Epidermal melanocyte (primary cell): Measurements from ENCODE around the gene GPR78.

Experiments used
- DNase-seq: peaks from one replicate; pipeline ENCODE4 v3.0.0; 2011; ENCODE audit warnings: low spot score; ENCODE audit not compliant: insufficient read length

GPR78 gene

DNA sequence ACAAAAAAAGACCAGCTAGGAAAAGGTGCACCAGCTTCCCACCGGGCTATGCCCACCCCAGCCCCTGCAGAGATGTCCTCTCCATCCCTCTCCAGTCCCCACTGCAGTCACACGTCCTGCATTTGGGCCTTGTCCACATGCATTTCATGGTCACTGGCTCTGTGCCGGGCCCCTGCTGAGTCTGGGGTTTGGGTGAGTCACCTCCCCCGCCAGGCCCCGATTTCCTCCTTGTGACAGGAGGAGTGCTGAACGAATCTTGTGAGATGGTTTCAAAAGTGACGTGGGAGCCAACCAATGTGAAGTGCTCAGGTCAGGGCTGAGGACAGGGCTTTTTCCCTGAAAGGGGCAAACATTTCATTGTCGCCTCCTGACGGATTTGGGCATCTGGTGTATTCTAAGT lies 19.5 kb downstream of the GPR78 start:
- DNase-seq, result peak; percentile 37

DNA sequence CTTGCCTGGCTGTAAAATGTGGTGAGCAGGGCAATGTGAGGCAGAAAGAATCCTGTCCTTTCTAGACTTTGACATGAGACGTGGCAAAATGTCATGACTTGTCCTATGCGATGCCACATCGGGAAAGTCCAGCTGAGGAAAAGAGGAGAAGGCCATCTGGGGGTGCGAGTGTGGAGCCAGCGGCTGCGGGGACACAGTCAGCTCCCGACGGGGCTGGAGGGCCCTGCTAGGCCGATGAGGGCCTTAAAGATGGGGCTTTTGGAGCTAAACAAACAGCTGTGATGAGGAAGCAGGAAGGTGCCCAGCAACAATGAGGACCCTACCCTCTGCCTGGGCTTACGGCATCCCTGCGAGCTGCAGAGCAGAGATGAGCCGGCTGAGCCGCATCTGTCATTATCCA lies 20.1 kb downstream of the GPR78 start:
- DNase-seq, result no peak

DNA sequence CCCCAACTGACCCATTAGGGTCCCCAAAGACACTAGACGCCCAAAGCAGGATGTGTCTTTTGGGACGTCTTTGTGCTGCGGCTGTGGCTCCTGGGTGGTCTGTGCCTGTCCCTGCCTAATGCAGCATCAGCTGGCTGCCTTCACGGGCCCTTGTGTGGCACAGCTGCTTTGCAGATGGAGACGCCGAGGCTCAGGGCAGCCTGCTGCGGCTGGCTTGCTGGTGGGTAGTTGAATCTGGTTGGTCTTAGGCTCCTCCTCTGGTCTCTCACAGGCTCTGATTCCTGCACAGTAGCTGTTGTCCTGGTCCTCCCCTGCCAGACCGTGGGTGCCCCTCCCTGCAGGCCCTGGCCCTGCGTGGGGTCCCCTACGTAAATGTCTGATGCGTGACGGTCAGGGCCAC lies 20.5 kb downstream of the GPR78 start:
- no peak for DNase-seq

DNA sequence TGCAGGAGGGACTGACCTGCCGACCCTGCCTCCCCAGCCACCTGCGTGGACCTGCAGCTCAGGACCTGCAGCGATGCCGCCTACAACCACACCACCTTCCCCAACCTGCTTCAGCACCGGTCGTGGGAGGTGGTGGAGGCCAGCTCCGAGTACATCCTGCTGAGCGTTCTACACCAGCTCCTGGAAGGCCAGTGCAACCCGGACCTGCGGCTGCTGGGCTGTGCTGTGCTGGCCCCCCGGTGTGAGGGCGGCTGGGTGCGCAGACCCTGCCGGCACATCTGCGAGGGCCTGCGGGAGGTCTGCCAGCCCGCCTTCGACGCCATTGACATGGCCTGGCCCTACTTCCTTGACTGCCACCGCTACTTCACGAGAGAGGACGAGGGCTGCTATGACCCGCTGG lies 20.9 kb downstream of the GPR78 start:
- DNase-seq, result no peak

DNA sequence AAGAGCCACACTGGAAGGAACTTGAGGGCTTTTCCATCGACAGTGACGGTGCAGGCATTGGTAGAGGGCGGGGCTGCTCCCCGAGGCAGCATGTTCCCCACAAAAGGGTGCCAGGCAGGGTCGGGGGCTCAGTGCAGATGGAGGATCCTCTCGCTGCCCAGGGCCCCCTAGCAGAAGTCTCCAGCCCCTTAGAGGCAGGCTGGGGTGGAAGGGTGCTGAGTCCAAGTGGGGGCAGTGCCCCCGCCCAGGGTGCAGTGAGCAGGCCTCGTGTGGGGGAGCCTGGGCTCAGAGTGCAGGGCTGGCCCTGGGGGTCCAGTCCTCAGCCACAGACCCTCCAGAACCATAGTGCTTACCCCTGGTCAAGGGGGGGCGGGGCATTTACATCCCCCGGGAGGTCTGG lies 21.4 kb downstream of the GPR78 start:
- DNase-seq, result no peak

DNA sequence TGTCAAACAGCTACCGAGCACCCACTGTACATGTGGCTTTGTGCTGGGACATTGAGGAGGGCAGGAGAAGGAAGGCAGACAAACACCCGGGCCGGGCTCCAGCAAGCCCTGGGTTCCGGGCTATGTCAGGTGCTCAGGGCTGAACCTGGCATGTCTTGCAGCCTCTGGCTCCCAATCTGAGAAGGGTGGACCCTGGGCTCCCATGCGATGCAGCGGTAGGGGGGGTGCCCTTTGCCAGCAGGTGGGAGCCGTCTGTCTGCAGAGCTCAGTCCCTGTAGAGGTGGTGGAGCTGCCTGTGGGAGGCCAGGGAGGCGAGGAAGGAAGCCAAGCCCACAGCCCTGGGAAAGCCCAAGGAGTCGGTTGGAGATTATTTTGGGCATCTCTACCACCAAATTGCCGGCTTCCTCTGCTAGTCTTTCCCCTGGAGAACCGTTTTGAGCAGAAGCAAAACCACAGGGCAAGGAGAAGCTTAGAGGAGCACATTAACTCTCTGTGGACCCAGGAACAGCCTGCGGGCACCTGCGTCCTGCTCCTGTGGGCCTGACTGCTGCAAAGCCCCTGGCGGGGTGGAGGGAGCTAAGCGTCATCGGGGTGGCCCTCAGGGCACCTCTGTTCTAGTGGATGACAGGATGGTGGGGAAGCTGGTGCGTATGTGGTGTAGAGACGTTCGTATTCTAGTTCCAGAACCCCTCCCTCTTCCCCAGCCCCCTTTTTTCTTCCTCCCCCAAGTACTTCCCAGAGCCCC lies 22.7 kb downstream of the GPR78 start:
- DNase-seq, result no peak

DNA sequence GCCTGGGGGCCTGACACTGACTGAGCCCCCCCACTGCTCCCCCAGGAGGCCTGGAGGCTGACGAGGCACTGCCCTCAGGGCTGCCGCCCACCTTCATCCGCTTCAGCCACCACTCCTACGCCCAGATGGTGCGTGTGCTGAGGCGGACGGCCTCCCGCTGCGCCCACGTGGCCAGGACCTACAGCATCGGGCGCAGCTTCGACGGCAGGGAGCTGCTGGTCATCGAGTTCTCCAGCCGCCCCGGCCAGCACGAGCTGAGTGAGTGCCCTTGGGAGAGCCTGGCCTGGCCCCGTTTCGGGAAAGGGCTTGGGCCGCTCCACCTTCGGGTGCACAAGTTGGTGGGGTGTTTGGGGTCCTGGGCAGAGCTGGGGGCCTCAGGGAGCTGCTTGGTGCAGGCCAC lies 23.7 kb downstream of the GPR78 start:
- no peak for DNase-seq

DNA sequence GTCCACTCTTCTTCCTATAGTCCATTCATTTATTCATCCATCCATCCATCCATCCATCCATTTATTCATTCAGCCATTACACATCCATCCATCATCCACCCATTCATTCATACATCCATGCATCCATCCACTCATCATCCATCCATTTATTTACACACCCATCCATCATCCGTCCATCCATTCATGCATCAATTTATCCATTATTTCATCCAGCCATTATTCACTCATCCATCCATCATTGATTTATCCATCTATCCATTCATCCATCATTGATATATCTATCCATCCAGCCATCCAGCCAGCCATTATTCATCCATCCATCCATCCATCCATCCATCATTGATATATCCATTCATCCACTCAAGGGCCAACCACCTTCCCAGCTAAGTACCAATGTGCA lies 25.1 kb downstream of the GPR78 start:
- no peak for DNase-seq

DNA sequence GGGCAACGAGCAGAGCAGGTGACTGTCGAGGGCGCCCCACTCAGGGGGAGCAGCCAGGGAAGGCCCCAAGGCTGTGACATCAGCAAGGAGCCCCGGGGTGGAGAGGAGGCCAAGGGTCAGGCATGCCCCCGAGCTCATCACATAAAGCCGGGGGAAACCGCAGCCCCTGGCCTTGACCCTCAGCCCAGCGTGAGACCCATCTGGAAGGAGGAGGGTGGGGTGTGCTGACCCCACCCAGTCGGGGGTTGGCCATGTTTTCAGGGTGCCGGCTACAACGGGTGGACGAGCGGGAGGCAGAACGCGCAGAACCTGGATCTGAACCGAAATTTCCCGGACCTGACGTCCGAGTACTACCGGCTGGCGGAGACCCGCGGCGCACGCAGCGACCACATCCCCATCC lies 26.3 kb downstream of the GPR78 start:
- no peak for DNase-seq

DNA sequence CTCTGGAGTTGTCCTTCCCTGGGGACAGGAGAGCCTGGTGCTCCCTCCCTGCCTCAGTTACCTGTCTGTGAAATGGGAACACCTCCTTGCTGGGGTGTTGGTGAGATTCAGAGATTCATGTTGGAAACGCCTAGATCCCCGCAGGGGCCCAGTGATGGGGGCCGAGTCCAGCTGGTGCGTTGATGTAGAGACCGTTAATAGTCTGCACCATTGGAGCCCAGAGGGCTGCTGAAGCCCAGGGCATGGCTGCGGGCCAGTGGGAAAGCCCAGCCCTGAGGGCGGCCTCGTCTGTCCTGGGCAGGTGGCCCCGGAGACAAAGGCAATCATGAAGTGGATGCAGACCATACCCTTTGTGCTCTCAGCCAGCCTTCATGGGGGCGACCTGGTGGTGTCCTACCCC lies 26.8 kb downstream of the GPR78 start:
- no peak for DNase-seq

DNA sequence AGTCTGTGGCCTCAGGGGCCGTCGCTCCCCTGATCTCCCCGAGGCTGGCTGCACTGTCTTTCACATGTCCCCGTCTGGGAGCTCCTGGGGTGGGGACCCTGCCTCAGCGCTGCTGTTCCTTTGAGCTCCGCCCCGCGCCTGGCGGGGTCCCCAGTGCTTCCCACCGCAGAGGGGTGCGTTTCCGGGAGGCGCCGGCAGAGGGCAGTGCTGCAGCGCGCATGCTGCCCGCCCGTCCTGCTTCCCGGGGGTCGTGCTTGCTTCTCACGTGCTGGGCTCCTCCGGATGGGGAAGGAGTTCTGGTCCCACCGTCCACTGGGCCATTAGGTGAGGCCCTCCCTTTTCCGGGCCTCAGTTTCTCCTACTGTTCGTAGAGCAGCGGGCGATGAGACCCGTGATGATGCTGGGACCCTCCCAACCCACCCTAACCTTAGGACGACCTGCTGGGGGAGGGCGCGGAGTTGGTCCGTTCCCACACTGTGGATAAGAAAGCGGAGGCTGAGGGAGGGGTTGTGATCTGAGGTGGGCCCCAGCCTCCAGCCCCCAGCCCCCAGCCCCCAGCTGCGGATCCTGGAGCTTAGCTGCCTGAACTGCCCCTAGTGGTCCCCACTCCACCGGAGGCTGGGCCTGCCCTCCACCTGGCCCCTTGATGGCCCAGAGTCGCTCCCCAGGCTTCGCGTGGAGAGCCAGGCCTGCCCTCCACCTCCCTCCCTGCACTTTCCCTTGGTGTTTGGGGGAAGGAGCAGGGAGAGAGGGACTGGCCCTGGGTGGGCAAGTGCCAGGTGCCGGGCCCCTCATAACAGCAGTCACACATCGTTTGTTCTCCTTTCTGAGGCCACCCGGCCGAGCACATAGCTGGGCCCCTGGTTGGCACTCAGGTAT lies 27.6 kb downstream of the GPR78 start:
- peak; percentile 50 for DNase-seq

DNA sequence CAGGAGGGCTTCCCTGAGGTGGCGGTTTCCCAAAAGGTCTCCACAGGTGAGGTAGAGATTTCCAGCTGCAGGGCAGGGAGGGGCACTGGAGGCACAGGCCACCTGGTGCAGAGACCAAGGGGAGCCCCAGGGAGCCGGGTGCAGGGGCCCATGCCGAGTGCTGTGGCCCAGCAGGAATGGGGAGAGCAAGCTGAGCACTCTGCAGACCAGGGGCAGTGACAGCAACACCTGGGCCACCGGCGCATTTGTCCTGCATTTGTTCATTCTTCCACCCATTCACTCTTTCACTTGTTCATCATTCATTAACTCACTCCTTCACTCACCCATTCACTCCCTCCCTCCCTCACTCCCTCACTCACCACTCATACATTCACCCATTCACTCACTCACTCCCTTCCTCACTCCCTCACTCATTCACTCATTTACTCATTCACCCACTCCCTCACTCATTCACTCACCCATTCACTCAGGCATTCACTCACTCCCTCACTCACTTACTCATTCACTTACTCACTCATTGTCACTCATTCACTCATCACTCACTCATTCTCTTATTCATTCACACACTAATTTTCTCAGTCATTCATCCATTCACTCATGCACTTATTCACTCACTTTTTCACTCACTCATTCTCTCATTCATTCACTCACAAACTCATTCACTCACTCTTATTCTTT lies 28.7 kb downstream of the GPR78 start:
- no peak for DNase-seq

DNA sequence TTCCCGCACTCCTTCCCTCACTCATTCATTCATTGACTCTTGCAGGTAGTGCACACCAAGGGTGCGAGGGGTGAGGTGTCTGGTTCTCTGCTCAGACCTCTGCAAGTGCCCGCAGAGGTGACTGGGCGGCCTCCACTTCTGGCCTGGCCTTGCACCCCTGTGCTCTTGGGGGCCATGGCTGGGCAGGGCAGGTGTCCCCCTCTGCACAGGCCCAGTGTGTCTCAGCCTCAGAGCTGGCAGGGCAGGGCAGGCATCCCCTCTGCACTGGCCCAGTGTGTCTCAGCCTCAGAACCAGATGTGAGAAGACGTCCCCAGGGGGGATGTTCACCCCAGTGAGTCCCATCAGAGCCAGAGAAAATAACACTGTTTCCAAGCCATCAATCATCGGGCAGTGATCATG lies 29.2 kb downstream of the GPR78 start:
- DNase-seq, result no peak

DNA sequence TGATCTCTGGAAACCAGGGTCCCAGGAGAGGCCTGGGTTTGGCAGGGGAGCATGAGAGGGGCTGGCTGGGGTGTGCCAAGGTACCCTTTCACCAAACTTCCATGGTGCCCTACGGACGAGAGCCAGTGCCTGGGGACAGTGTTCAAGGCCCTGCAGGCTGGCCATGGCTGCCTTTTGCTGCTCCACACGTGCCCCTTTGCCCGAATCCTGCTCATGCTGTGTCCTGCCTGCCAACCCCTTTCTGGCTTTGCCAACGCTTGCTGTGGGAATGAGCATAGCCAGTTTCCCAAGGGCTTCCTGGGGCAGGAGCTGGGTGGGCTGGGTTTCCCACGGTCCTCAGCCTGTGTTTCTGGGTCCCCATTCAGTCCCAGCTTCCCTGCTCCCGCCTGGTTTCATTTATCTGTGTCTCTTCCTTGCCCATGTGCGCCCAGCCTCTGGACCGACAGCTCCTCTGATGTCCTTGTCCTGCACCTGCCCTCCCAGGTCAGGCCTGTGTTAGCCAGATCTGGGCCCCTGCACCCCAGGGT lies 29.7 kb downstream of the GPR78 start:
- no peak for DNase-seq

DNA sequence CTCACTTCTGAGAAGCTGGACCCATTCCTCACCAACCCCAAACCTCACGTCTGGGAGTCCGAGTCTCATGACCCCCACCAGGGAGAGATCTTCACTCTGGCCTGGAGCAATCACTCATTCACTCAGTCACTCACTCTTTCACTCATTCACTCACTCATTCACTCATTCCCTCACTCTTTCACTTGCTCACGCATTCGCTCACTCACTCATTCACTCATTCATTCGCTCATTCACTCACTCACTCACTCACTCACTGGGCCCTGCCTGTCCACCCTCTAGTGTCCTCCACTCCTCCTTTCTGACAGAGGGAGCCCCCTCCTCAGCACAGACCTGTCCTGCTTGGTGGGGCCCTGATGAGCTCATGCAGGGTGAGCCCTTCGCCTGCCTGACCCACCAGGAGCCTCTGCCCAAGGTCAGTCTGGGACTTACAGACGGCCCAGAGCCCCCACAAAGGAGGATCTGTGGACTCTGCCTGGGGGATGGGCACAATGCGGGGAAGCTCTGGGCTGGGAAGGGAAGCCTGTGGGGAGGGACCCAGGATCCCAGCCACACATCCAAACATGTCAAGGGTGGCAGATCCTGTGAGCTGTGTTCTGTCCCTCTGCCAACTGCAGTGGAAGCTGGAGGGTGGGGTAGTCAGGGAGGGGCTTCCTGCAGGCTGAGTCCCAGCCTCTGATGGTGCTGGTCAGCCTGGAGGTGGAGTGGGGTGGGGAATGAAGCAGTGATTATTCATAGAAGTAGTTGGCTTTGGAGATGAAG lies 30.8 kb downstream of the GPR78 start:
- no peak for DNase-seq

DNA sequence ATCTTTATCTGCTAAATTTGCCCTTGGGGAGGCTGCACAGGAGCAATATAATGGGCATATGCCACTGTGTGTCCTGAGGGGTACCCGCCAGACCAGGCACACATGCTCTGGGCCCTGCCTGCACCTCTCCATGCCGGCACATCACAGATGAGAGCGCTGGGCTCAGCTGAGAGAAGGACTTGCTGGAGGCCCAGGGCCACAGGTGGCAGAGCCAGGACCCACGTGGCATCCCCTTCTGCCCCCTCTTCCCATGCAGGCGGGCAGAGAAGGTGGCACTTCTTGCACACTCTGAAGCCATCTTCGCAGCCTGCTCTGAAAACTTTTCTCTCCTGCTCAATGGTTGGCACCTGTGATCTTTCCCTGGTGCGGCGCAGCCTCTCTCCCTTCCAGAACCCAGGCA lies 32.5 kb downstream of the GPR78 start:
- no peak for DNase-seq

DNA sequence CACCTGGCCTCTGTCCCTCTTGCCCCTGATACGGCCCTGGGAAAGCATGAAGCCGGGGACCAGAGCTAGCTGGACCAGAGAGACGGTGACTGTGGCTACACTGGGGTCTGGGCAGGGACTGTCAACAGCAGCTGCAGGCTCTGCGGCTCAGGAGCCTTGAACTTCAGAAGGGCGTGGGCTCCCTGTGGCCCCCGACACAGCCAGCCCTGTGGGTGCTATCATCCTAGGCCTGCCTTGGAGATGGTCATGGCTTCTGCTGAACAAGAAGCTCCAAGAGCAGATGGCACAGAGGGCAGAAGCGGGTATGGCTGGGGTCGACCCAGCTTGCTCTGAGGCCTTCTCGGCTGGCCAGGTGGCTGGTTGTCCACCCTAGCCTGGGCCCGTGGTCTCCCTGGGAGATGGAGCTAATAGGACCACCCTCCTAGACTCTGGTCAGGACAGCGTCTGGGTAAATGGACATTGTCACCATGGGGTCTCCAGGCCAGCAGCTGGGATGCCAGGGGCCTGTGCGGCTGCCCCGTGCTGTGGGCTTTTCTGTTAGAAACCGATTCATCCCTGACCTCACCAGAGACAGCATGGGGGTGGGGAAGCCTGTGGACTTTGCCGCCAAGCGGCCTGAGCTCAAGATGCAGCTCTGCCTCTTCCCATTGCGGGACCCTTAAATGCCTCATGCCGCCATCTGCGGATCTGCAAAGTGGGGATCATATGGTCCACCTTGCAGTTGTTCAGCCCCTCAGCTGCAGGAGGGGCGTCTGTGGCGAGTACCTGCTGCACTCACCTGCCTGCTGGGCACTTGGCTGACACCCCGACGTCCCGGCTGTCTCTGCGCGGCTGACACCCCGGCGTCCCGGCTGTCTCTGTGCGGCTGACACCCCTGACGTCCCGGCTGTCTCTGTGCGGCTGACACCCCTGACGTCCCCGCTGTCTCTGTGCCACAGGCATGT lies 33.5 kb downstream of the GPR78 start:
- no peak for DNase-seq

DNA sequence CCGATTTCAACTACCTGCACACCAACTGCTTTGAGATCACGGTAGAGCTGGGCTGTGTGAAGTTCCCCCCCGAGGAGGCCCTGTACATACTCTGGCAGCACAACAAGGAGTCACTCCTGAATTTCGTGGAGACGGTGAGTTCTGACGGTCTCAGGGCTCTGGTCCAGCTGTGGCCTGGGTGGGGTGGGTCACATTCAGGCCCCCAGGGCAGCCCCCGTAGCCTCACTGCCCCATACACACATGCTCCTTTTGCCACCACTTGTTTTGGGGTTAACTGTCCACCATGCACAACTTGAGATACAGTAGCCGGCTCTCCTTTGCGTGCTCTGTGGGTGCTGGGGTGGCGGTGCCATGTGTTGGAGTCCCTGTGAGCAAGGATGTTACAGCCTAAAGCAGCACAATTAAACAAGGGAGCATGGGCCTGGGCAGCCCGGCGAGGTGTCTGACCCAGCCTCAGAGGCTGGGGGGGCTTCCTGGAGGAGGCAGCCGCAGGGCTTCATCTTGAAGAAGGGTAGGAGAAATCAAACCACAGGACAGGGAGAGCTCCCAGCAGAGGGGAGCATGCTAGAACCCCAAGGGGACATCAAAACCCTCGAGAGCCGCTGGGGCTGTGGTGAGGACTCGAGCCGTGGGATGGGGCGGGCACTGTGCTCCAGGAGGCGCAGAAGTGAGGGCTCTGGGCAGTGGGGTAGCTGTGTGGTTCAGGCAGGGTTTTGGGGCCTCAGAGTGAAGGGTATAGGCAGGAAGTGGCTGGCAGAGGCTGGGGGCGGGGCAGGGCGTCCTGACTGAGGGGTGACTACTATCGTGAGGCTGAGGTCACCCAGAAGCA lies 34.4 kb downstream of the GPR78 start:
- no peak for DNase-seq

DNA sequence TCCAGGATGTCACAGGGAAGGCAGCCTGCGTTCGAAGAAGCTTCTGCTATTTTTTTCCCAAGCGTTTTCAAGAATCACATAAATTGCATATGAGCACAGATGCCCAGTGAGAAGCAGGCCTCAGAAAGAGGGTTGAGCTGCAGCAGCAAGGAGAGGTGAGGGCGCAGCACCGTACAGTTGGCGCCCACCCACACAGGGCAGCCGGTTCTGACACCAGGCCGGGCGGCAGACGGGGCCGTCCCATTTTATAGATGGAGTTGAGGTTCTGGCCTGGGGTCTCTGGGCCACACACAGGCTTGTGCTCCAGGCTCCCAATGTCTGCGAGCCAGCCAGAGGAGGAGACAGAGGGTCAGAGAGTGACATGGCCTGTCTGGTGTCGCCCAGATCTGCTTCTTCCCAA lies 35.2 kb downstream of the GPR78 start:
- no peak for DNase-seq
